ENCODE data around the gene ACACB. TPM values are rescaled to one million over a fixed set of nuclear protein-coding genes. Genes with fewer than 3 reads are reported as not detected.

Gene ACACB
- total RNA-seq, 1 donor: 3.9 TPM

DNA sequence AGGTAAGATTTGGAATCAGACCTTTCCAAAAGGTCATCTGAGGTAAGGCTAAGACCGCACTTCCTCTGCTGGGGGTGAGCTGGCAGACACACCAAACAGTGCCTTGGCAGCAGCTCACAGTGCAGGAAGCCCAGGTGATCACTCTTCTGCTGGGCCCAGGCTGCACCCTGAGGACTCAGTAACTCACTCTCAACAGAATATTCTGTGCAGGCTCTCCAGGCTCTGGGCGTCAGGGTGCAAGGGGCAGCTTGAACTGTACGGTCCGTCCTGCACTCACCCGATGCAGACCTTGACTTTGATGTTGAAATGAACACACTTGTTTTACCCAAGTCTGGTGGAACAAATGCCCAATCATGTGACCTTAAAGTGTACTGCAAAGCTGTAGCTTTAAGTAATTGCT lies 29.1 kb upstream of the ACACB start:
- DNase-seq (ENCODE audit: low read depth): no peak
- TF ChIP-seq, protein P1, sequence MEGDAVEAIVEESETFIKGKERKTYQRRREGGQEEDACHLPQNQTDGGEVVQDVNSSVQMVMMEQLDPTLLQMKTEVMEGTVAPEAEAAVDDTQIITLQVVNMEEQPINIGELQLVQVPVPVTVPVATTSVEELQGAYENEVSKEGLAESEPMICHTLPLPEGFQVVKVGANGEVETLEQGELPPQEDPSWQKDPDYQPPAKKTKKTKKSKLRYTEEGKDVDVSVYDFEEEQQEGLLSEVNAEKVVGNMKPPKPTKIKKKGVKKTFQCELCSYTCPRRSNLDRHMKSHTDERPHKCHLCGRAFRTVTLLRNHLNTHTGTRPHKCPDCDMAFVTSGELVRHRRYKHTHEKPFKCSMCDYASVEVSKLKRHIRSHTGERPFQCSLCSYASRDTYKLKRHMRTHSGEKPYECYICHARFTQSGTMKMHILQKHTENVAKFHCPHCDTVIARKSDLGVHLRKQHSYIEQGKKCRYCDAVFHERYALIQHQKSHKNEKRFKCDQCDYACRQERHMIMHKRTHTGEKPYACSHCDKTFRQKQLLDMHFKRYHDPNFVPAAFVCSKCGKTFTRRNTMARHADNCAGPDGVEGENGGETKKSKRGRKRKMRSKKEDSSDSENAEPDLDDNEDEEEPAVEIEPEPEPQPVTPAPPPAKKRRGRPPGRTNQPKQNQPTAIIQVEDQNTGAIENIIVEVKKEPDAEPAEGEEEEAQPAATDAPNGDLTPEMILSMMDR (IDR thresholded peaks at IDR 0.05; ENCODE audit: insufficient read depth, low read depth, low read length): no peak
- no peak overlapping the region for H3K4me3 ChIP-seq (ENCODE audit: low read depth, low read length)

GRCh38 chr12:109088818-109089217 lies 27.6 kb upstream of the ACACB start:
- TF ChIP-seq, protein P1 (IDR thresholded peaks at IDR 0.05; ENCODE audit: insufficient read depth, low read depth, low read length): no peak
- H3K4me3 ChIP-seq (ENCODE audit: low read depth, low read length): no peak overlapping the region
- DNase-seq (ENCODE audit: low read depth): peak; percentile 56

GRCh38 chr12:109089683-109090082 lies 26.7 kb upstream of the ACACB start:
- no peak for DNase-seq (ENCODE audit: low read depth)
- H3K4me3 ChIP-seq (ENCODE audit: low read depth, low read length): no peak overlapping the region
- TF ChIP-seq, protein P1 (IDR thresholded peaks at IDR 0.05; ENCODE audit: insufficient read depth, low read depth, low read length): no peak

DNA sequence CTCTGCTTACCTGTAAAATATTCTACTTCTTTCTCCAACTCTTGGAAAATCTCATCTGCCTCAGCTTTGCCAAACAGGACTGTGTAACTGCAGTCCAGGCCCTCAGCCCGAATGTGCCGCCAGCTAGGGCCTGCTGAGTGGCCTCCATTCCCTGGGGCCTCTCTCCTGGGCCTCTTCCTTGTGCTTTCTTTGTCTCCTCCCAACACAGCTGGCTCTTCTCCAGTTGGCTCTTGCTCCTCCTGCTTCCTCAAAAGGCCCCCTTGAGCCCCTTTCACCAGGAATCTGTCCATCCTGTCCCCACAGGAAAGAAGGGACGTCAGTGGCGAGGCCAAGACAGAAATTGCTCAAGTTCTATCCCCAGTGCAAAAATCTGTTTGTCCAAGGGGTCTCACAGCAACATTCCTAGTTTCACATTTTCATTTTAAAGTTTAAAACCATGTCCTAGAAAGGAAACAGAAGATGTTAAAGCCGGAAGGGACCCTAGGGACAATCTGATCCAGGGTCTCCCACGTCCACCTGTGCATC lies 23.8 kb upstream of the ACACB start:
- peak overlapping the region; percentile 67 for H3K4me3 ChIP-seq (ENCODE audit: low read depth, low read length)
- no peak for DNase-seq (ENCODE audit: low read depth)
- TF ChIP-seq, protein P1 (IDR thresholded peaks at IDR 0.05; ENCODE audit: insufficient read depth, low read depth, low read length): no peak

DNA sequence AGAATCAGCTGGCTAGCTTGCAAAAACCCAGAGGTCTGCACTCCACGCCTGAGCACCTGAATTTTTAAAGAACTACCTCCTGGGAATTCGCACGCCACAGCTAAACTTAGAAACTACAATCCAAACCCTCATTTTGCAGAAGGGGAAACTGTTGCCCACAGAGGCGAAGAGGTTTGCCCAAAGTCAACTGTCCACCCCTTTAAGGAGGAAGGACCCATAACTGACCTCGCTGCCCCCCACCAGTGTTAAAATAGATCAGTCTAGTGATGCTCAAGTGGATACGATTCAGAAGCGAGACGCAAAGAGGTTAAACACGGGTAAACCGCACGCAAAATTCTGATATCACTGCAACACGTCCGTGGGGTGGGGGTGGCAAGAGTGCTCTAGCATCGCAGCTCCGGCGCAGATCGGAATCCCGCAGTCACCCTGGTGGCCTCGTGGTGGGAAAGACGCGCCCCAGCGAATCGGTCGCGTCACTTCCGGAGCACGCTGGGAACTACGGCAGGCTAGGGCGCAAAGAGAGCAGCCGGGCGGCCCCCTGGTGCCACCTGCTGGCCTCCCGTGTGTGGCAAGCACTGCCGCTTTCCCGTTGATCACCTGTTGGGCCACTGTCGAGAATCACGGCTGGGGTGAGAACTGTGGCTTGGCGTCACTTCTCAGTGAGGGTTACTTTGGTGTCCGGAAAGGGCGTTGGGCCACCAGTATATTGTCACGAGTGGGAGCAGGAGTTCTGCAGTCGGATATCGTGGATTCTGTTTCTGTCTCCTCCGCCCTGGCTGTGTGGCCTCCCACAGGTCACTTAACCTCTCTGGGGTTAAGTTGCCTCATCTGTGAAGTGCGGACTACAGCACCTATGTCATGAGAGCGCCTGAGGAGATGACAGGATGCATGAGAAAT lies 23.1 kb upstream of the ACACB start, which contains the start of gene ALKBH2:
ALKBH2 (minus strand) TSS at position 451 of the 897 bp plus-strand sequence. CDS start 686 bp downstream, outside the sequence.
- DNase-seq (ENCODE audit: low read depth): peak; percentile 91
- H3K4me3 ChIP-seq (ENCODE audit: low read depth, low read length): peak within 1 kb of the TSS; percentile 67
- TF ChIP-seq, protein P1 (IDR thresholded peaks at IDR 0.05; ENCODE audit: insufficient read depth, low read depth, low read length): peak; percentile 97

GRCh38 chr12:109097140-109097434 lies 19.3 kb upstream of the ACACB start:
- peak overlapping the region; percentile 78 for H3K4me3 ChIP-seq (ENCODE audit: low read depth, low read length)
- TF ChIP-seq, protein P1 (IDR thresholded peaks at IDR 0.05; ENCODE audit: insufficient read depth, low read depth, low read length): no peak
- DNase-seq (ENCODE audit: low read depth): no peak
